Uterus (tissue), 2 donors: Measurements from ENCODE around the gene FAM120B.

Experiments
- CTCF ChIP-seq, 4 experiments: fragments of 200-600 bp in 2 of 4; fragments of 450-650 bp in 2 of 4; sonication (generic) in 2 of 4; IDR thresholded peaks; one replicate each; pipeline ENCODE4 v1.5.1; 2016 to 2019; ENCODE audit warnings: antibody characterized with exemption in 4 of 4, mild to moderate bottlenecking in 2 of 4, moderate library complexity in 1 of 4
- POLR2A ChIP-seq, 2 donors: fragments of 450-650 bp; IDR thresholded peaks; one replicate each; pipeline ENCODE4 v1.6.1; 2016; ENCODE audit warnings: antibody characterized with exemption in 2 of 2, mild to moderate bottlenecking in 1 of 2, moderate library complexity in 1 of 2

- TF ChIP-seq POLR2A (IDR thresholded peaks at IDR 0.05) (no peak), CTCF (IDR thresholded peaks at IDR 0.05) (no peak)
Measured at GRCh38 chr6:170444811-170445211, 138.3 kb downstream of the FAM120B start.
